GM23338 (cell line): ENCODE data around the gene UVSSA. TPM values are rescaled to one million over a fixed set of nuclear protein-coding genes. Genes with fewer than 3 reads are reported as not detected.

Experiments used
- ATAC-seq: fragments of 200-7000 bp; cut with Tn5 transposase; 3 replicates; pipeline ENCODE4 v1.9.1; 2020
- DNase-seq: peaks from one replicate; pipeline ENCODE4 v3.0.0-alpha.2; 2015; ENCODE audit warnings: low spot score
- H2AFZ ChIP-seq: fragments of 200-600 bp; sonication (generic); 2 replicates; pipeline ENCODE4 v1.8.0; 2016; ENCODE audit warnings: antibody characterized with exemption, mild to moderate bottlenecking, moderate library complexity
- H3F3A ChIP-seq: fragments of 200-600 bp; sonication (generic); replicated peaks from 2 replicates; pipeline ENCODE4 v1.8.0; 2017; ENCODE audit warnings: antibody characterized with exemption, mixed run types, low read depth
- H3K27ac ChIP-seq: fragments of 200-600 bp; sonication (generic); 2 replicates; pipeline ENCODE4 v1.6.1; 2016; ENCODE audit warnings: low read depth
- H3K27me3 ChIP-seq: fragments of 200-600 bp; sonication (generic); 2 replicates; pipeline ENCODE4 v1.8.0; 2016; ENCODE audit warnings: mild to moderate bottlenecking, mixed run types, moderate library complexity; ENCODE audit not compliant: insufficient read depth
- H3K36me3 ChIP-seq: fragments of 200-600 bp; sonication (generic); 2 replicates; pipeline ENCODE4 v1.8.0; 2016; ENCODE audit warnings: mild to moderate bottlenecking; ENCODE audit not compliant: insufficient read depth
- H3K4me1 ChIP-seq: fragments of 200-600 bp; sonication (generic); 2 replicates; pipeline ENCODE4 v1.8.0; 2016; ENCODE audit warnings: mild to moderate bottlenecking, moderate library complexity; ENCODE audit not compliant: insufficient read depth
- H3K4me2 ChIP-seq: fragments of 200-600 bp; sonication (generic); 2 replicates; pipeline ENCODE4 v1.7.1; 2017; ENCODE audit warnings: mixed run types
- H3K4me3 ChIP-seq: fragments of 200-600 bp; sonication (generic); 2 replicates; pipeline ENCODE4 v1.6.1; 2016; ENCODE audit warnings: mixed run types
- H3K79me2 ChIP-seq: fragments of 200-600 bp; sonication (generic); replicated peaks from 2 replicates; pipeline ENCODE4 v1.8.0; 2017; ENCODE audit warnings: mild to moderate bottlenecking; ENCODE audit not compliant: insufficient read depth
- H3K9me2 ChIP-seq: fragments of 200-600 bp; sonication (generic); 2 replicates; pipeline ENCODE4 v1.8.0; 2017; ENCODE audit not compliant: insufficient read depth
- H4K20me1 ChIP-seq: fragments of 200-600 bp; sonication (generic); replicated peaks from 2 replicates; pipeline ENCODE4 v1.8.0; 2017; ENCODE audit warnings: mild to moderate bottlenecking; ENCODE audit not compliant: insufficient read depth
- H3K27ac Mint-ChIP-seq: 2 replicates; pipeline ENCODE4 v1.8.0; 2020; ENCODE audit warnings: inconsistent platforms, mild to moderate bottlenecking, moderate library complexity, mixed read lengths
- H3K27me3 Mint-ChIP-seq: 3 replicates; pipeline ENCODE4 v1.8.0; 2022; ENCODE audit warnings: low read depth, mild to moderate bottlenecking, moderate library complexity, mixed read lengths, inconsistent platforms; ENCODE audit not compliant: insufficient read depth, poor library complexity
- H3K36me3 Mint-ChIP-seq: 3 replicates; pipeline ENCODE4 v1.8.0; 2021; ENCODE audit warnings: low read depth, mild to moderate bottlenecking, inconsistent platforms, moderate library complexity, mixed read lengths
- H3K4me1 Mint-ChIP-seq: 3 replicates; pipeline ENCODE4 v1.8.0; 2020; ENCODE audit warnings: mild to moderate bottlenecking, inconsistent platforms, mixed read lengths
- H3K4me3 Mint-ChIP-seq: 3 replicates; pipeline ENCODE4 v1.8.0; 2021; ENCODE audit warnings: moderate library complexity, mild to moderate bottlenecking, inconsistent platforms, mixed read lengths
- H3K9me3 Mint-ChIP-seq: 3 replicates; pipeline ENCODE4 v1.8.0; 2020; ENCODE audit warnings: moderate library complexity, mild to moderate bottlenecking, inconsistent platforms, mixed read lengths
- CTCF ChIP-seq, 2 experiments: fragments of 200-600 bp in 1 of 2; sonication (generic) in 1 of 2; conservative IDR thresholded peaks; 2 replicates each; pipeline versions ENCODE4 v1.5.1 to v1.6.1; 2016 to 2017; ENCODE audit warnings: antibody characterized with exemption in 2 of 2, low read depth in 2 of 2, mild to moderate bottlenecking in 2 of 2, moderate library complexity in 1 of 2
- EZH2 ChIP-seq: fragments of 200-600 bp; sonication (generic); IDR thresholded peaks from one replicate; pipeline ENCODE4 v1.8.0; 2017; ENCODE audit warnings: antibody characterized with exemption, mild to moderate bottlenecking, low read depth; ENCODE audit not compliant: unreplicated experiment
- EZH2phosphoT487 ChIP-seq: fragments of 200-600 bp; sonication (generic); IDR thresholded peaks from one replicate; pipeline ENCODE4 v1.8.1; 2018; ENCODE audit warnings: antibody characterized with exemption; ENCODE audit not compliant: unreplicated experiment
- POLR2AphosphoS5 ChIP-seq: IDR thresholded peaks from 2 replicates; pipeline ENCODE4 v1.6.1; 2016; ENCODE audit warnings: antibody characterized with exemption, low read depth
- ZNF114 ChIP-seq: fragments of 250-450 bp; sonication (Bioruptor Pico); IDR thresholded peaks from 2 replicates; pipeline ENCODE4 v1.5.0; 2020; ENCODE audit warnings: mild to moderate bottlenecking, moderate library complexity
- ZNF331 ChIP-seq: fragments of 250-450 bp; sonication (Bioruptor Pico); IDR thresholded peaks from 2 replicates; pipeline ENCODE4 v1.5.0; 2020; ENCODE audit warnings: low read depth, mild to moderate bottlenecking, moderate library complexity
- ZNF462 ChIP-seq: fragments of 250-450 bp; sonication (Bioruptor Pico); IDR thresholded peaks from 2 replicates; pipeline ENCODE4 v1.5.0; 2020; ENCODE audit warnings: mild to moderate bottlenecking, moderate library complexity
- polyA plus RNA-seq: library from polyadenylated mRNA; unstranded; fragments of >200 nt; fragmentation: Nextera tagmentation; extraction: Ambion mirVana; gene quantifications from 2 replicates; pipeline ENCODE4 v1.2.1, GENCODE V29; 2016
- total RNA-seq: library from RNA; depleted of rRNA; stranded (reverse); fragments of >200 nt; shearing (Covaris generic); gene quantifications from 2 replicates; pipeline ENCODE4 v1.2.3, GENCODE V29; 2014

UVSSA gene
- total and polyA plus RNA-seq, 2 experiments from 2014 or later: 6.5 to 27.7 TPM

- H3K79me2 ChIP-seq: no peaks in the 10 kb centered on the region
- TF ChIP-seq ZNF114 (CRISPR knock-in tag) (no peak), EZH2phosphoT487 (no peak), CTCF (conservative IDR thresholded peaks at IDR 0.05; ENCODE audit: low read depth in 2 of 2) (peak; percentile 75 to 83), ZNF331 (CRISPR knock-in tag) (no peak)
- H3K9me3 Mint-ChIP-seq: no peaks in the 10 kb centered on the region
- no peaks in the 10 kb centered on the region for H3K4me1 ChIP-seq
- H3K27ac Mint-ChIP-seq: no peak overlapping the region
- H3K27me3 ChIP-seq: no peaks in the 10 kb centered on the region
- no peak overlapping the region; the same call in 1 of the 2 replicates for H3K27ac ChIP-seq
- no peaks in the 10 kb centered on the region for H3K9me2 ChIP-seq
- peaks cover 6% of the 10 kb centered on the region; the same call in 2 of the 3 replicates for H3K4me1 Mint-ChIP-seq
- H3K4me2 ChIP-seq: no peak overlapping the region
- no peak overlapping the region for H3K4me3 Mint-ChIP-seq
- no peaks in the 10 kb centered on the region for H3F3A ChIP-seq
- 0 out of 2 replicates have a peak, but pooled peaks cover 3% of the 10 kb centered on the region for H4K20me1 ChIP-seq
- H3K27me3 Mint-ChIP-seq: peaks cover 4% of the 10 kb centered on the region
- no peak overlapping the region for H3K4me3 ChIP-seq
- ATAC-seq (peak; percentile 40), DNase-seq (peak; percentile 90)
- H3K36me3 ChIP-seq: no peaks in the 10 kb centered on the region
- H2AFZ ChIP-seq: no peak overlapping the region
- H3K36me3 Mint-ChIP-seq: peaks cover 19% of the 10 kb centered on the region
Measured at GRCh38 chr4:1356181-1356998, 9.4 kb downstream of the UVSSA start.

- Histone ChIP-seq H3K4me2 (no peak overlapping the region), H3K27ac (no peak overlapping the region), H3K4me1 (no peaks in the 10 kb centered on the region), H3F3A (no peaks in the 10 kb centered on the region), H3K79me2 (no peaks in the 10 kb centered on the region), H3K27me3 (no peaks in the 10 kb centered on the region), H2AFZ (no peak overlapping the region), H3K36me3 (no peaks in the 10 kb centered on the region), H4K20me1 (0 out of 2 replicates have a peak, but pooled peaks cover 3% of the 10 kb centered on the region), H3K4me3 (no peak overlapping the region), H3K9me2 (no peaks in the 10 kb centered on the region)
- H3K27ac Mint-ChIP-seq: no peak overlapping the region
- H3K4me3 Mint-ChIP-seq: no peak overlapping the region
- ATAC-seq: no peak
- peaks cover 13% of the 10 kb centered on the region for H3K36me3 Mint-ChIP-seq
- no peak for DNase-seq
- H3K27me3 Mint-ChIP-seq: peaks cover 2% of the 10 kb centered on the region
- no peaks in the 10 kb centered on the region for H3K9me3 Mint-ChIP-seq
- H3K4me1 Mint-ChIP-seq: peaks cover 3% of the 10 kb centered on the region; the same call in 2 of the 3 replicates
- TF ChIP-seq CTCF (conservative IDR thresholded peaks at IDR 0.05; ENCODE audit: low read depth in 2 of 2) (no peak), POLR2AphosphoS5 (no peak), EZH2phosphoT487 (no peak), EZH2 (no peak), ZNF114 (CRISPR knock-in tag) (no peak), ZNF462 (no peak)
Measured at GRCh38 chr4:1357356-1358248, 10.6 kb downstream of the UVSSA start.
